H9 (cell line): ENCODE results near the gene TNIP2. TPM values are rescaled to one million over a fixed set of nuclear protein-coding genes. Genes with fewer than 3 reads are reported as not detected.

Experiments used
- DNase-seq: peaks from one replicate; pipeline ENCODE4 v3.0.0-alpha.2; 2017
- H2AFZ ChIP-seq: one replicate; pipeline ENCODE4 v1.6.1; 2013; ENCODE audit warnings: mild to moderate bottlenecking, low read length, control low read depth, moderate library complexity
- H2AK5ac ChIP-seq: 2 replicates; pipeline ENCODE4 v1.6.1; 2013; ENCODE audit warnings: low read length, control low read depth, mixed read lengths; ENCODE audit not compliant: insufficient read length
- H2BK120ac ChIP-seq: one replicate; pipeline ENCODE4 v1.6.1; 2013; ENCODE audit warnings: low read depth, mild to moderate bottlenecking, low read length, control low read depth, inconsistent platforms; ENCODE audit not compliant: poor library complexity, severe bottlenecking
- H2BK12ac ChIP-seq: 2 replicates; pipeline ENCODE4 v1.6.1; 2013; ENCODE audit warnings: low read length, control low read depth, mixed read lengths, low read depth; ENCODE audit not compliant: insufficient read length
- H2BK15ac ChIP-seq: 2 replicates; pipeline ENCODE4 v1.6.1; 2013; ENCODE audit warnings: low read depth, low read length, control low read depth
- H2BK20ac ChIP-seq: one replicate; pipeline ENCODE4 v1.6.1; 2013; ENCODE audit warnings: low read depth, mild to moderate bottlenecking, low read length, control low read depth, inconsistent platforms; ENCODE audit not compliant: poor library complexity, severe bottlenecking
- H2BK5ac ChIP-seq: 2 replicates; pipeline ENCODE4 v1.6.1; 2013; ENCODE audit warnings: low read length, control low read depth, mixed read lengths; ENCODE audit not compliant: insufficient read length
- H3K14ac ChIP-seq: 2 replicates; pipeline ENCODE4 v1.6.1; 2013; ENCODE audit warnings: low read length, control low read depth; ENCODE audit not compliant: insufficient read depth
- H3K18ac ChIP-seq: 2 replicates; pipeline ENCODE4 v1.6.1; 2013; ENCODE audit warnings: low read depth, mild to moderate bottlenecking, mixed read lengths, low read length, control low read depth; ENCODE audit not compliant: insufficient read length
- H3K23ac ChIP-seq: 2 replicates; pipeline ENCODE4 v1.6.1; 2013; ENCODE audit warnings: low read length, control low read depth, mixed read lengths, low read depth; ENCODE audit not compliant: insufficient read length
- H3K23me2 ChIP-seq: 2 replicates; pipeline ENCODE4 v1.6.1; 2013; ENCODE audit warnings: low read depth, mild to moderate bottlenecking, mixed read lengths, low read length, control low read depth; ENCODE audit not compliant: insufficient read length, poor library complexity, severe bottlenecking
- H3K27ac ChIP-seq: 2 replicates; pipeline ENCODE4 v1.5.1; 2013; ENCODE audit warnings: low read length, control low read depth, mixed read lengths, low read depth; ENCODE audit not compliant: insufficient read length
- H3K27me3 ChIP-seq: 2 replicates; pipeline ENCODE4 v1.6.1; 2013; ENCODE audit warnings: low read length, control low read depth, inconsistent platforms; ENCODE audit not compliant: insufficient read depth
- H3K4ac ChIP-seq: 2 replicates; pipeline ENCODE4 v1.6.1; 2013; ENCODE audit warnings: low read depth, mild to moderate bottlenecking, control low read depth, inconsistent platforms, low read length, moderate library complexity
- H3K4me1 ChIP-seq: 2 replicates; pipeline ENCODE4 v1.6.1; 2013; ENCODE audit warnings: low read length, control low read depth, inconsistent platforms; ENCODE audit not compliant: insufficient read depth
- H3K4me2 ChIP-seq: 2 replicates; pipeline ENCODE4 v1.6.1; 2013; ENCODE audit warnings: low read length, control low read depth, mixed read lengths; ENCODE audit not compliant: insufficient read length, insufficient read depth
- H3K56ac ChIP-seq: 2 replicates; pipeline ENCODE4 v1.6.1; 2013; ENCODE audit warnings: low read depth, mild to moderate bottlenecking, mixed read lengths, low read length, control low read depth; ENCODE audit not compliant: insufficient read length
- H3K79me1 ChIP-seq: 2 replicates; pipeline ENCODE4 v1.6.1; 2013; ENCODE audit warnings: low read depth, mild to moderate bottlenecking, moderate library complexity, low read length, control low read depth, inconsistent platforms; ENCODE audit not compliant: insufficient read depth, poor library complexity, severe bottlenecking
- H3K79me2 ChIP-seq: 2 replicates; pipeline ENCODE4 v1.6.1; 2013; ENCODE audit warnings: low read length, control low read depth, inconsistent platforms; ENCODE audit not compliant: insufficient read depth
- H3K9ac ChIP-seq: 2 replicates; pipeline ENCODE4 v1.6.1; 2013; ENCODE audit warnings: low read length, control low read depth, mixed read lengths; ENCODE audit not compliant: insufficient read length; ENCODE audit errors: extremely low read depth
- H3K9me3 ChIP-seq: one replicate; pipeline ENCODE4 v1.6.1; 2013; ENCODE audit warnings: low read depth, low read length, inconsistent platforms; ENCODE audit not compliant: control insufficient read depth
- H3T11ph ChIP-seq: one replicate; pipeline ENCODE4 v1.6.1; 2013; ENCODE audit warnings: mild to moderate bottlenecking, low read length, control low read depth, inconsistent platforms
- H4K20me1 ChIP-seq: one replicate; pipeline ENCODE4 v1.6.1; 2013; ENCODE audit not compliant: control insufficient read depth, insufficient read length, insufficient read depth
- H4K5ac ChIP-seq: 2 replicates; pipeline ENCODE4 v1.6.1; 2013; ENCODE audit warnings: low read depth, mild to moderate bottlenecking, mixed read lengths, low read length, control low read depth; ENCODE audit not compliant: insufficient read length
- H4K8ac ChIP-seq: replicated peaks from 2 replicates; pipeline ENCODE4 v1.6.1; 2013; ENCODE audit warnings: low read length, control low read depth, mixed read lengths, low read depth; ENCODE audit not compliant: insufficient read length
- H4K91ac ChIP-seq: 2 replicates; pipeline ENCODE4 v1.6.1; 2013; ENCODE audit warnings: low read depth, mild to moderate bottlenecking, moderate library complexity, mixed read lengths, low read length, control low read depth; ENCODE audit not compliant: insufficient read length
- H3K27ac Mint-ChIP-seq, 3 experiments: 2 replicates in 2 of 3; 3 replicates in 1 of 3; pipeline ENCODE4 v1.8.0; 2020 to 2021; ENCODE audit warnings: mixed read lengths in 3 of 3, mild to moderate bottlenecking in 1 of 3, moderate library complexity in 1 of 3
- H3K27me3 Mint-ChIP-seq: 2 replicates; pipeline ENCODE4 v1.8.0; 2021; ENCODE audit warnings: low read depth, mild to moderate bottlenecking, moderate library complexity, mixed read lengths
- H3K36me3 Mint-ChIP-seq, 3 experiments: 2 replicates in 2 of 3; 3 replicates in 1 of 3; pipeline ENCODE4 v1.8.0; 2020 to 2021; ENCODE audit warnings: low read depth in 3 of 3, mixed read lengths in 3 of 3; ENCODE audit not compliant: insufficient read depth in 1 of 3
- H3K4me1 Mint-ChIP-seq, 2 experiments: 2 replicates each; pipeline ENCODE4 v1.8.0; 2020; ENCODE audit warnings: mixed read lengths in 2 of 2
- H3K4me3 Mint-ChIP-seq, 2 experiments: 2 replicates in 1 of 2; 3 replicates in 1 of 2; pipeline ENCODE4 v1.8.0; 2020 to 2021; ENCODE audit warnings: mild to moderate bottlenecking in 2 of 2, mixed read lengths in 2 of 2, moderate library complexity in 1 of 2
- H3K9me3 Mint-ChIP-seq, 2 experiments: 2 replicates in 1 of 2; 3 replicates in 1 of 2; pipeline ENCODE4 v1.8.0; 2020; ENCODE audit warnings: mild to moderate bottlenecking in 2 of 2, mixed read lengths in 2 of 2, moderate library complexity in 1 of 2
- CTCF ChIP-seq: fragments of 200-600 bp; sonication (generic); conservative IDR thresholded peaks from 3 replicates; pipeline ENCODE4 v1.8.0; 2021; ENCODE audit warnings: antibody characterized with exemption, mild to moderate bottlenecking
- WGBS: extraction: QIAGEN DNeasy Blood & Tissue Kit; methylation state at CpG from one replicate; pipeline ENCODE4 v1.1.7; 2013; ENCODE audit warnings: missing lambda C conversion rate, low lambda C conversion rate, mixed read lengths; ENCODE audit not compliant: insufficient read length; ENCODE audit errors: extremely low coverage; 5-methylcytosine and 5-hydroxymethylcytosine counted together
- total RNA-seq: library from RNA; stranded (reverse); gene quantifications from 2 replicates; pipeline ENCODE4 v1.2.1, GENCODE V29; 2021

The TNIP2 gene
- total RNA-seq, 1 experiment from 2014 or later = 44.7 TPM

GRCh38 chr4:2702770-2703169, 53.4 kb downstream of the TNIP2 start:
- Histone ChIP-seq H3K23ac (no peak overlapping the region), H2BK120ac (no peak overlapping the region), H3K18ac (no peak overlapping the region), H3T11ph (no peak overlapping the region), H3K9ac (no peak overlapping the region), H3K23me2 (no peaks in the 10 kb centered on the region), H3K4me1 (no peaks in the 10 kb centered on the region), H3K79me1 (no peaks in the 10 kb centered on the region), H3K79me2 (no peaks in the 10 kb centered on the region), H3K14ac (no peak overlapping the region), H3K4me2 (no peak overlapping the region), H4K91ac (no peak overlapping the region), H2AK5ac (no peak overlapping the region), H2AFZ (no peak overlapping the region), H4K20me1 (no peaks in the 10 kb centered on the region), H2BK15ac (no peak overlapping the region), H2BK5ac (no peak overlapping the region), H2BK12ac (no peak overlapping the region), H3K27ac (no peak overlapping the region), H3K9me3 (no peaks in the 10 kb centered on the region), H3K56ac (no peak overlapping the region), H3K27me3 (no peaks in the 10 kb centered on the region), H4K5ac (no peak overlapping the region), H4K8ac (no peak overlapping the region), H2BK20ac (no peak overlapping the region), H3K4ac (no peak overlapping the region)
- no peaks in the 10 kb centered on the region for H3K27me3 Mint-ChIP-seq
- no peak overlapping the region for H3K4me3 Mint-ChIP-seq
- no peak for DNase-seq
- no peaks in the 10 kb centered on the region for H3K4me1 Mint-ChIP-seq
- H3K27ac Mint-ChIP-seq = peak overlapping the region in 1 of 3 experiments; percentile 66; a peak in 2 of 7 replicates
- TF ChIP-seq CTCF = no peak
- H3K36me3 Mint-ChIP-seq = peaks cover 31 to 83% (median 75%) of the 10 kb centered on the region in 3 experiments; a peak in 6 of 7 replicates
- WGBS = no CpG with 5 or more reads among the region's 7 CpGs
- no peaks in the 10 kb centered on the region for H3K9me3 Mint-ChIP-seq
